ENCODE measurements around the gene TCF3. TPM values are rescaled to one million over a fixed set of nuclear protein-coding genes. Genes with fewer than 3 reads are reported as not detected.

The TCF3 gene
- total and polyA plus RNA-seq, 2 donors (not counting 3 experiments of a cell fraction or from before 2014, with no cell fraction given): 147 to 193 TPM

GRCh38 chr19:1563251-1563650 is 89.2 kb downstream of the TCF3 start:
- peaks cover 5% of the 10 kb centered on the region for H4K20me1 ChIP-seq (replicated peaks; ENCODE audit: control insufficient read depth, extremely low read depth, insufficient read depth, low read length)
- CTCF ChIA-PET: interaction anchor here (5.6 kb wide), 1 partner anchor 17 kb away, joined by 40 read pairs; no protein-coding TSS in a partner anchor
- DNase-seq (ENCODE audit: low read depth, low spot score): no peak

DNA sequence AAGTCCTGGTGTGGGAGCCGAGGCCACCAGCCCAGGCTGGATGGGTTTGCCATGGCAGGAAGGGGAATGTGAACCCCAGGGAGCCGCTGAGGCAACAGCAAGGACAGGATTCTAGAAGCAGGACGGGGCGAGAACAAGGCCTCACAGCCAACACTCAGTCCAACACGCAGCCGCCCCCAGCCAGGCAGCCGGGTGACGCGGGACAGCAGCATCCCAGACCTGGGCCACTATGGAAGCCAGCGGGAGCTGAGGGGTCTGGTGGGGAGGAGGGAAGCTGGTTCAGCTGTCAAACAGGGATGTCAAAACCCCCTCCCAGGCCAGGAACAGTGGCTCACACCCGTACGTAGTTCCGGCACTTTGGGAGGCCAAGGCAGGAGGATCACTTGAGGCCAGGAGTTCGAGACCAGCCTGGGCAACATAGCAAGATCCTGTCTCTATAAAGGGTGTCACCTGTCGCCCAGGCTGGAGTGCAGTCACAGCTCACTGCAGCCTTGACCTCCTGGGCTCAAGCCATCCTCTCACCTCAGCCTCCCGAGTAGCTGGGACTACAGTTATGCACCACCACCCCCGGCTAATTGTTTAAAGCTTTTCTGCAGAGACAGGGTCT is 91.1 kb downstream of the TCF3 start:
- no TSS peak for BruUV-seq (replicated peaks)
- DNase-seq (ENCODE audit: low read depth, low spot score) (no peak), FAIRE-seq (no peak)
- Histone ChIP-seq H3K4me1 (ENCODE audit: control insufficient read depth, extremely low read depth, insufficient read depth, low read length) (peaks cover 8% of the 10 kb centered on the region), H3K27me3 (ENCODE audit: control insufficient read depth in 2 of 2, insufficient read depth in 2 of 2, low read length in 2 of 2) (no peaks in the 10 kb centered on the region), H3K9me3 (replicated peaks; ENCODE audit: control insufficient read depth, insufficient read depth, low read length) (no peaks in the 10 kb centered on the region), H3K9ac (replicated peaks; ENCODE audit: extremely low read depth, insufficient read depth, low read length) (no peak overlapping the region), H2AFZ (ENCODE audit: low read depth, low read length) (no peak overlapping the region), H3K9me1 (replicated peaks; ENCODE audit: control insufficient read depth, extremely low read depth, insufficient read depth, low read length) (no peaks in the 10 kb centered on the region), H3K27ac (ENCODE audit: insufficient read depth, low read depth, low read length) (no peak overlapping the region), H3K4me2 (ENCODE audit: insufficient read depth, low read length) (no peak overlapping the region), H3K36me3 (ENCODE audit: control insufficient read depth in 2 of 2, extremely low read depth in 1 of 2, insufficient read depth in 2 of 2, low read length in 2 of 2) (peaks cover 9 to 14% of the 10 kb centered on the region in 2 experiments), H4K20me1 (replicated peaks; ENCODE audit: control insufficient read depth, extremely low read depth, insufficient read depth, low read length) (peaks cover 5% of the 10 kb centered on the region), H3K4me3 (replicated peaks in 1 of 3; ENCODE audit: insufficient read depth in 1 of 3, low read depth in 1 of 3, low read length in 3 of 3) (no peak overlapping the region), H3K79me2 (ENCODE audit: control insufficient read depth, insufficient read depth, low read length) (peaks cover 82% of the 10 kb centered on the region)
- no peak for TF ChIP-seq GATA2 (IDR thresholded peaks at IDR 0.05; ENCODE audit: insufficient read depth, insufficient read length, low read depth, low read length)
- TF ChIP-seq, protein P1, sequence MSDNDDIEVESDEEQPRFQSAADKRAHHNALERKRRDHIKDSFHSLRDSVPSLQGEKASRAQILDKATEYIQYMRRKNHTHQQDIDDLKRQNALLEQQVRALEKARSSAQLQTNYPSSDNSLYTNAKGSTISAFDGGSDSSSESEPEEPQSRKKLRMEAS (IDR thresholded peaks at IDR 0.05; ENCODE audit: insufficient read depth, insufficient read length): no peak
- ChIA-PET POLR2A (no interaction called here), CTCF (interaction anchor here (1.7 kb wide), 1 partner anchor 15 kb away, joined by 10 read pairs; no protein-coding TSS in a partner anchor)
- intact Hi-C loops (cut with micrococcal nuclease) (no loop called here), dilution Hi-C loops (cut with MboI; ENCODE audit: extremely low pct_ligation_motif_present, low sequenced_read_pairs) (no loop called here)

More at GRCh38 chr19:1563251-1563650, 89.2 kb downstream of the TCF3 start:
- Histone ChIP-seq H3K79me2 (ENCODE audit: control insufficient read depth, insufficient read depth, low read length) (peaks cover 84% of the 10 kb centered on the region), H3K9me1 (replicated peaks; ENCODE audit: control insufficient read depth, extremely low read depth, insufficient read depth, low read length) (no peaks in the 10 kb centered on the region), H3K9me3 (replicated peaks; ENCODE audit: control insufficient read depth, insufficient read depth, low read length) (no peaks in the 10 kb centered on the region), H3K9ac (replicated peaks; ENCODE audit: extremely low read depth, insufficient read depth, low read length) (no peak overlapping the region), H3K36me3 (ENCODE audit: control insufficient read depth in 2 of 2, extremely low read depth in 1 of 2, insufficient read depth in 2 of 2, low read length in 2 of 2) (peaks cover 3 to 8% of the 10 kb centered on the region in 2 experiments), H3K4me3 (replicated peaks in 1 of 3; ENCODE audit: insufficient read depth in 1 of 3, low read depth in 1 of 3, low read length in 3 of 3) (no peak overlapping the region), H3K27me3 (ENCODE audit: control insufficient read depth in 2 of 2, insufficient read depth in 2 of 2, low read length in 2 of 2) (no peaks in the 10 kb centered on the region), H2AFZ (ENCODE audit: low read depth, low read length) (no peak overlapping the region), H3K27ac (ENCODE audit: insufficient read depth, low read depth, low read length) (no peak overlapping the region), H3K4me1 (ENCODE audit: control insufficient read depth, extremely low read depth, insufficient read depth, low read length) (peaks cover 8% of the 10 kb centered on the region), H3K4me2 (ENCODE audit: insufficient read depth, low read length) (no peak overlapping the region)
- POLR2A ChIA-PET: no interaction called here
- no TSS peak for BruUV-seq (replicated peaks)
- FAIRE-seq: no peak
- dilution Hi-C loops (cut with MboI; ENCODE audit: extremely low pct_ligation_motif_present, low sequenced_read_pairs) (no loop called here), intact Hi-C loops (cut with micrococcal nuclease) (no loop called here)
- TF ChIP-seq, protein P1 (IDR thresholded peaks at IDR 0.05; ENCODE audit: insufficient read depth, insufficient read length): no peak
- no peak for TF ChIP-seq JUN (IDR thresholded peaks at IDR 0.05; ENCODE audit: borderline replicate concordance, insufficient read depth, insufficient read length, low read depth)
- TF ChIP-seq POLR2A (IDR thresholded peaks at IDR 0.05; ENCODE audit: low read depth, low read length): no peak
- TF ChIP-seq MYC (IDR thresholded peaks at IDR 0.05; ENCODE audit: low read depth, low read length): no peak
- TF ChIP-seq POLR2AphosphoS5 (IDR thresholded peaks at IDR 0.05; ENCODE audit: insufficient read depth, low read depth, low read length): no peak
